Measurements from ENCODE around the gene ING4. TPM values are rescaled to one million over a fixed set of nuclear protein-coding genes. Genes with fewer than 3 reads are reported as not detected.
"Not testable (repeated sequence)": the region's sequence is repeated elsewhere in the genome, so short reads cannot be mapped to it uniquely, and the experiment has no call there.

The ING4 gene
- 45.3 and 67.6 TPM in 2 replicates for total RNA-seq

GRCh38 chr12:6662906-6663742 is at the start of gene ING4:
TSS of gene ING4 (minus strand) at chr12:6663119. CDS start at chr12:6663101, 18 bp downstream.
- peak; percentile 99 for DNase-seq (ENCODE audit: low read depth)

GRCh38 chr12:6708960-6709394 is 46.1 kb upstream of the ING4 start:
- DNase-seq (ENCODE audit: low read depth) = no peak

GRCh38 chr12:6708351-6708750 is 45.4 kb upstream of the ING4 start:
- DNase-seq (ENCODE audit: low read depth) = not testable (repeated sequence)

- no peak for DNase-seq (ENCODE audit: low read depth)
These were observed 40.7 kb upstream of the ING4 start for GRCh38 chr12:6703631-6704030.

- no peak for DNase-seq (ENCODE audit: low read depth)
These were observed 38.3 kb upstream of the ING4 start for GRCh38 chr12:6701078-6701768.

- no peak for DNase-seq (ENCODE audit: low read depth)
These were observed 37.7 kb upstream of the ING4 start, which contains the start of gene PIANP for GRCh38 chr12:6700646-6701051. TSS of gene PIANP (minus strand) at chr12:6700815. CDS start at chr12:6698061, 2,754 bp downstream.

GRCh38 chr12:6699989-6700645 is 37.2 kb upstream of the ING4 start:
- no peak for DNase-seq (ENCODE audit: low read depth)

GRCh38 chr12:6699259-6699988 is 36.5 kb upstream of the ING4 start:
- no peak for DNase-seq (ENCODE audit: low read depth)

- no peak for DNase-seq (ENCODE audit: low read depth)
These were observed 35.6 kb upstream of the ING4 start for GRCh38 chr12:6698352-6699046.

- DNase-seq (ENCODE audit: low read depth) = peak; percentile 37
These were observed 34.8 kb upstream of the ING4 start for GRCh38 chr12:6697584-6698351.

- DNase-seq (ENCODE audit: low read depth) = peak; percentile 13
These were observed 34.0 kb upstream of the ING4 start for GRCh38 chr12:6696690-6697583.

GRCh38 chr12:6695313-6696045 is 32.6 kb upstream of the ING4 start:
- no peak for DNase-seq (ENCODE audit: low read depth)

- DNase-seq (ENCODE audit: low read depth) = no peak
These were observed 31.8 kb upstream of the ING4 start for GRCh38 chr12:6694701-6695100.

GRCh38 chr12:6693832-6694355 is 31.0 kb upstream of the ING4 start:
- DNase-seq (ENCODE audit: low read depth) = no peak

- no peak for DNase-seq (ENCODE audit: low read depth)
These were observed 30.0 kb upstream of the ING4 start for GRCh38 chr12:6692888-6693287.

- no peak for DNase-seq (ENCODE audit: low read depth)
These were observed 28.6 kb upstream of the ING4 start for GRCh38 chr12:6691473-6691872.

- peak; percentile 99 for DNase-seq (ENCODE audit: low read depth)
These were observed 26.3 kb upstream of the ING4 start, which contains the start of gene ZNF384 for GRCh38 chr12:6688999-6689882. TSS of gene ZNF384 (minus strand) at chr12:6689375. CDS start at chr12:6679520, 9,855 bp downstream.

Measured in renal cortical epithelial cell (primary cell).